DMS53 (cell line): ENCODE data around the gene VSIG10L2.

Source experiments
- DNase-seq: peaks from one replicate; lab custom pipeline; 2025; lab: John Stamatoyannopoulos, UW

The VSIG10L2 gene

DNA sequence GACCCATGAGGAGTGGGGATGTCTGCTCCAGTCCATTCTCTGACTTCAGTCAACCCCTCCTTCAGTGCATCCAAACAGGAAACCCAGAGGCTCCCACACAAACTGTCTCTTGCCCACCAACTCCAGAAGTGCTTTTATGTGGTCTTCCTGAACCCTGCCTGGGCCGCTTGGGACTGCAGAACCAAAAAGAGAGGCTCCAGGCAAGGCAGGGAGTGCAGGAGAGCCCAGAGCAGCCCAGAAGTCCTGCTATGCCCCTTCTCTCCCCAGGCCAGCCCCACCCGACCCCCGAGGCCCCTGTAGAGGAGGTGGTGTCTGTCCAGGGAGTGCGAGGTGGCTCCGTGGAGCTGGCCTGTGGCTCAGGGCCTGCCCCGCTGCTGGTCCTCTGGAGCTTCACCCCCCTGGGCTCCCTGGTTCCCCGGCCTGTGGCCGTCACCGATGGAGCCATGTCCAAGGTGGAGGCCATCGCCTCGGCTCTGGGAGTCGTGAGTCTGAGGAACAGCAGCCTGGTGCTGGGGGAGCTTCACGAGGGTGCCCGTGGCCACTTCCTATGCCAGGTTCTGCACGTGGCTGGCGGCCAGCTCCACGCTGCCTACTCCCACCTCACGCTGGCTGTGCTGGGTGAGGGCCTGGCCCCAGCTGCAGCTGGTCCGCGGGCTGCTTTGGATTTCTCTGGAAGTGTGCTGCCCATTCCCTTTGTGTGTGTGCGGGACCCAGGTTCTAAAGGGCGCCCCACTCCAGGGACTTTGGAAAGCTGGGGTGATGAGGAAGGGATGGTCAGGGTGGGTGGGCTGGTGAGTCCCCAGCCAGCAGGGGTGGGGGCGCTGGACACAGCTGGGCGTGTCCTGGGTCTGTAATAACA is 1.8 kb downstream of the VSIG10L2 start:
- no peak for DNase-seq

DNA sequence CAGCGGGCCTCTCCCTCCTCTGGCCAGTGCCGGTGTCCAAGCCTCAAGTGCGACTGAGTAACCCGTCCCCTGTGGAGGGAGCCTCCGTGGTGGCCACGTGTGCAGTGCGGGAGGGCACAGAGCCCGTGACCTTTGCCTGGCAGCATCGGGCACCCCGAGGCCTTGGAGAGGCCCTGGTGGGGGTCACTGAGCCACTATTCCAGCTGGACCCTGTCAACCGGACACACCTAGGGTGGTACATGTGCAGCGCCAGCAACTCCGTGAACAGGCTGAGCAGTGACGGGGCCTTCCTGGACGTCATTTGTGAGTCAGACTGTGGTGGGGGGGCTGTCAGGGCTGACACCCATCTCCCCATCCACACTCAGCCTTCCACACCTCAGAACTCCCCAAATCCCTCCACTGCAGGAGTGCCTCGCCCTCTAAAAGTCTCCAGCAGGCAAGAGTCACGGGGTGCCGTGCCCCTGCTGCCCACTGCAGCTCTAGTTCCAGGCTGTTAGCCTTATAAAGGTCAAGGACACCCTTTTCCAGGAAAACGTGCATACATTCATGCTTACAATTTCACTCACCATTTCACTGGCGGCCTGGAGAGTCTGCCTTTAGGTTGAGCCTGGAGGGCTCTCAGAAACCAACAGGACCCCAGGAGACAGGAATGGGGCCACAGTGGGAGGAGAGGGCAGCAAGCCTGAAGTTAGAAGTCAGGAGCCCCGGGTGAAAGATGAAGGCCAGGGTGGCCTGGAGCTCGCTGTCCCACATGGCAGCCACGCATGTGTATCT is 2.6 kb downstream of the VSIG10L2 start:
- no peak for DNase-seq

DNA sequence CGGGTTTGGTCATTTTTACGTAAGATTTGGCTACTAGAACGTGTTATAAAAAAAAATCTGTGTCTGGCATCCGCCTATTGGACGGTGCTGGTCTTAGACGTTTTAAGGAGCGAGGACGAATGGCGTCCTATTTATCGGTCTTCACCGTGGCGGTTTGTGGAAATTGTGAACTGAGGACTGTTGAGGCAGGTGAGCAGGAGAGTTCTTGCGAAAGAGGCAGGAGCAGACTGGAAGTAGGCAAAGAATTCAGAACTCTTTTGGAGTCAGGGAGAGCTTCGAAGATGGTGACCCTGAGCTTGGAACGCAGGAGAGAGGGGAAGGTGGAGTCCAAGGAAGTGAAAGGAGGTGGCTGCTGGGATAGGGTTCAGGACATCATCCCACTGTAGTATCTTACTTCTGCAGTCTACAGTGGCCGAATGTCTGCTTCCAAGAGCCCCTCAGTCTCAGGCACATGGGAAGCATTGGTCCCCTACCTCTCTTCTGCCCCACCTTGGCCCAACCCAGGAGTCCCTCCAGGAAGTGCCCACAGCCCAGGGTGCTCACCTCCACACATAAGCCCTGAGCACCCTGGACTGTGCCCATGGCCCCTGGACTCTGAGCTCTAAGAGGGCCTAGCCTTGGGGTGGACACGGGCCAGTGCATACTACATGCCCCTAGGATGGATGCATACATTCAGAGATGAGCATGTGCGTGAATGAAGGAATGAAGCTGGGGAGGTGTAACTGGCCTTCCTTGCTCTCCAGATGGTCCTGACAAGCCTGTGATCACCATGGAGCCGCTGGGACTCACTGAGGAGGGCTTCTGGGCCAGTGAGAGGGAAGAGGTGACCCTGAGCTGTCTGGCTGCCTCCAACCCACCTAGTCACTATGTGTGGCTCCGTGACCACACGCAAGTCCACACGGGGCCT is 3.7 kb downstream of the VSIG10L2 start:
- no peak for DNase-seq

DNA sequence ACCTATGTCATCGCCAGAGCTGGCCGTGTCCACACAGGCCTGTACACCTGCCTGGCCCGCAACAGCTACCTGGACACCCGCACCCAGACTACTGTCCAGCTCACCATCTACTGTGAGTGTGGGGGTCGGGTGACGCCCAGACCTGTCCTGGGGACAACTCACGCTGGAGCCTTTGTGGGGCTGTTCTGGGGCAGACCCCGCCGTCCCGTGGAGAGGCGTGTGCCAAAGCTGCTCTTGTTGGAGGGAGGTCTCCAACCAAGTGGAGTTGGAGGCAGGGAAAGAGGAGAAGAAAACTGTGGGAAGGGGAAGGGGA is 4.3 kb downstream of the VSIG10L2 start:
- DNase-seq, result no peak

- DNase-seq, result no peak
Observed at GRCh38 chr11:125950696-125951651, 5.1 kb downstream of the VSIG10L2 start.

DNA sequence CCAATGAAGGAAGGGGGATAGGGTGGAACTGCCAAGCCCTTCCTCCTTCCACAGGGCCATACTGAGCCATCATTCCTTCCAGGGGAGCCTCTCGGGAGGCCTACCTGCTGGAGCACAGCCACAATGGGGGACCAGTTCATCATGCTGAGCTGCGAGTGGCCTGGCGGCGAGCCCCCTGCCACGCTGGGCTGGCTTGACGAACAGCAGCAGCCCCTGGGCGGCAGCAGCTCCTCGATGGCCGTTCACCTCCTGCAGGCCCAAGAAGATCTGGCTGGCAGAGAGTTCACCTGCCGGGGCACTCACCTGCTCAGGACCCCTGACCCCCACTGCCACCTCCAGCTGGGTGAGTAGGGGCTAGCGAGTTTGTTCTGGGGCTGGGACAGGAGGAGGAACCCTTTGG is 5.9 kb downstream of the VSIG10L2 start:
- no peak for DNase-seq

GRCh38 chr11:125952559-125952958 is 6.7 kb downstream of the VSIG10L2 start:
- DNase-seq, result no peak

GRCh38 chr11:125952973-125953372 is 7.1 kb downstream of the VSIG10L2 start:
- DNase-seq, result no peak

DNA sequence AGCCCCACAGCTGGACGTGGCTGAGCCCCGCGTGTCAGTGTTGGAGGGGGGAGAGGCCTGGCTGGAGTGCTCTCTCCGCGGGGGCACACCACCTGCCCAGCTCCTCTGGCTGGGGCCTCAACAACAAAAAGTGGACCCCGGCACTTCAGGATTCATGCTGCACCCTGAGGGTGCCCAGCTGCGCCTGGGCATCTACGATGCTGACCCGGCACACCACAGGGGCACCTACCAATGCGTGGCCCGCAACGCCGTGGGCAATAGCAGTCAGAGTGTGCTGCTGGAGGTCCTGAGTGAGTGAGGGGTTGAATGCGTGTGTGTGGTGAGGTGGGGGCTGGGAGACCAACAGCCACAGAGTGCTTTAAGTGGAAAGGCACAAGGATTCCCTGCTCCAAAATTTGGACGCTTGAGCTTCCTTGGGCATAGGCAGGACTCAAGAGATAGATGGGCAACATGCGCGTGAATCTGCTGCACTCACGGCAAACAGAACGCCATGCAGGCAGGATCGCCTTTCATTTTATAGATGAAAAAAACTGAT is 7.6 kb downstream of the VSIG10L2 start:
- DNase-seq, result no peak

DNA sequence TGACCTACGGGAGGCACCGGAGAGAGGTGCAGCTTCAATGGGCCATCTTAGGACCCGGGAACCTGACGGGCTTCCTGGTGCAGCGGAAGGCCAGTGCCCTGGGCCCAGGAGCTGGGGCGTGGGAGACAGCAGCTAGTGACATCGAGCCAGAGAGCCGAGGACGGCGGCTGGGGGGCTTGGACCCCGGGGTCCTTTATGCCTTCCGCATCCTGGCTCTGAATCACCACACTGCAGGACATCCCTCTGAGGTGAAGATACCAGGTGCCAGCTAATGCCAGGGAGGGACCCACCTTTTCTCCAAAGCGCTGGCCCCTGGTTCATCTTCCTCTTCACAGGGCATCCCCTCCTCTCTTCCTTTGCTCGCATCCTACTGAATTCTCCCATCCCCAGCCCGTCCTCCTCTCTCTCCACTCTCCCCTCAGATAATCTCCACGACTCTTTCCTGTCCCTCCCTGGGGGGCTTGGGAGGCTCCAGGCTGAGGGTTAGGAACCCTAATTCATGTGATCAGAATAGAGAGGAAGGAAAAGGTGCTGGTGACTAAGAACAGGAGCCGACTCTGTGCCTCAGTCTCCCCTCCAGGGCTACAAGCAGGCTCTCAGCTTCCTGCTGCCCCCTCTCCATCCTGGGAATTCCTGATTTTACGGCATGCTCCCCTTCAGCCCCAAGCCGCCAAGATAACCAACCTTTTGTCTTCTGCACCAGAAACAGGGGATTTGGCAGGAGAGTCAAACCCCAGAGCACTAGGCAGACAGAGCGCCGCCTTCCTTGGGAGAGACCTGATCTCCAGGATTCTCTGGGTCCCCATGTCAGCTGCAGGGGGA is 8.5 kb downstream of the VSIG10L2 start:
- no peak for DNase-seq

DNA sequence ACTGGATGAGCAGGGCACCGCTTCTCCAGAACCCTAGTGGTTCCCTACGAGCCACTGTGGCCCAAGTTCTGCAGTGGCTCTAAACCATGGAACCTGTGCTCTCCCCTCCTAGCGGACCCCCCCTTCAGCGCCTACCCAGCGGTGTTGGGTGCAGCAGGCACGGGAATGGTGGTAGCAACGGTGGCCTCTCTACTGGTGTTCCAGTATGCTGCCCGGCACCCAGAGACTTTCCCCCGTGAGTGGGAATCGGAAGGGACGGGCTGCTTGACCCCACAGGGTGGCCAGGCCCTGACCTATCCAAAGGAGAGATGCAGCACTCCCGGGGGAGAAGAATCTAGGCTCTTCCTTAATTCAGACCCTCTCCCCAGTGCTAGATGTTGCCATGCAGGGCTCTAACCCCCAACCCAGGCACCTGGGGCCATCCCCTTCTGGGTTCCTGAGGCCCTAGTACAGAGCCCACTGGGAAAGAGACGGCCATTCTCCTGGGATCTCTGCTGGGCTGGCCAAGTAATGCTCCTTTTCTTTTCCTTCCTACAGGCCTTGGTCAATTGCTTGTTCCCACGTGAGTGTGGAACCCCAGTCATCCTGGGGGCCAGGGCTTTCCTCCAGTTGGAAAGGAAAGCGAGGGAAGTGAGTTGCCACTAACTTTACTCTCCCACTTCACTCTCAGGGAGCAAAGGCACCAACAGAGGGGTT is 9.2 kb downstream of the VSIG10L2 start:
- DNase-seq, result no peak

GRCh38 chr11:125955856-125956255 is 10.0 kb downstream of the VSIG10L2 start:
- no peak for DNase-seq

DNA sequence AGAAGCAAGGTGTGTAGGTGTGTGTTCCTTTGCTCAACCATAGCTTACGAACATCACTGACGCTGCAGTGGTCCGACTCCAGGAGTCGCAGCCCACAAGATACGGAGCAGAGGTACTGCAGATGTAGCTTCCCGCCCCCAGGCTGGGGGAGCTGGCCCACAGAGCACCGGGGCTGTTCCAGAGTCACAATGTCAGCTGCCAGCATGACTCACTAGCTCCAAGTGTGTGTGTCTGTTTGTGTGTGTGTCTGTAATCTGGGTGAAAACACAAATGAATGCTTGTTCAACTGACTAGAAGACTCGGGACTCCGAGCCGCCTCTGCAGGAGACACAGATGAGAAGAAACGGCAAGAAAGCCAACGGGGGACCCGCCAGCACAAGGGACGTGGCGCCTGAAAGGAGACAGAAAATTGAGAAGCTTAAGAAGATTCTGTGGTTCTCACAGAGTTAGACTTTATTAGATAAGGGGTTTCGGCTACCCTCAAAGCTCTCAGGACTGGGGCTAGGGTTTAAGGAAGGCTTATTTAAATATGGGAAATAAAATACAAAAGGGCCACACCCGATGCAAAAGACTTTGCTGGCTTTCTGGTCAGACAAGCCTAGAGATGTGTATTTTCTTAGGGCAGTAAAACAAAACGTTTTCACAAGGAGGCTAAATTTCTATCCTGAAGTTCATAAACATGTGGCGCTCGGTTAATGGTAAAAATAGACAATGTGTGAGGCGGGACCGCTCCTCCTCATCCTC is 10.7 kb downstream of the VSIG10L2 start:
- no peak for DNase-seq

GRCh38 chr11:125957618-125958332 is 11.9 kb downstream of the VSIG10L2 start:
- DNase-seq, result no peak

DNA sequence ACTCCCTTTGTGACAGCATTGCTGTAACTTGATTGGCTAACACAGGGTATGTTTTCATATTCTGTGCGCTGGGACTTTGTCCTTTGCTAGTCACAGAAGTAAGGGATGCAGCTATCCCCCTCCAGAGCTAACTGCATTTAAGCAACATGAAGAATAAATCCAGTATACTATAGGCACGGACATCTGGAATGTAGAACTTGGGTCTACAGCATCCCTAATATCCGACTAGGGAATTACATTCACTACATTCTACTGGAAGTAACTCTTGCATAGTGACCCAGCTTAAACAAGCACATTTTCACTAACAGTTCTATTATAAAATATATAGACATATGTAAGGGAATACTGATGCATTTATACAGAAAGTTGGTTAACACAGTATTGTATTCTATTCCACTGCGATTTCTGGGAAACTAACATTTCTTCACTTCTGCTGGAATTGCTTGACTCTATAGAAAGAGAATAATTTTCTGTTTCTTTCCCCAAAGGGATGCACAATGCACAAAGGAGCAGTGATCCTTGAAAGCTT is 13.1 kb downstream of the VSIG10L2 start:
- no peak for DNase-seq

DNA sequence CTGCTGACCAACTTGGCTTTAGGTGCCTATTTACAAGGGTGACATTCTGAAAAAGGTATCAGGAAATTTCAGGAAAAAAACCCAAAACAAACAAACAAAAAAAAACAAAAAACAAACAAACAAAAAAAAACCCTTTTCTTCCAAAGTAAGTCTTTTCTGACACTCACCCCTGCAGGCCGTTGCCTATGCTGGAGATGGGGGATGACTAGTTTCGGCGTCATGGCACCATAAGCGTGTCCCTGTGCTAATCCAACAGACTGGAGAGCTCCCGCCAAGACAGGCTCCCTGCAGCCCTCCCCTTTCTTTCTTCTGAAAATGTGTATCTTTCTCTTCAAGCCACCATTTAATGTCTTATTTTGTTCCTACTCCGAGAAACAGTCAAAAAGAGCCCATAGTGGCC is 13.7 kb downstream of the VSIG10L2 start:
- no peak for DNase-seq

DNA sequence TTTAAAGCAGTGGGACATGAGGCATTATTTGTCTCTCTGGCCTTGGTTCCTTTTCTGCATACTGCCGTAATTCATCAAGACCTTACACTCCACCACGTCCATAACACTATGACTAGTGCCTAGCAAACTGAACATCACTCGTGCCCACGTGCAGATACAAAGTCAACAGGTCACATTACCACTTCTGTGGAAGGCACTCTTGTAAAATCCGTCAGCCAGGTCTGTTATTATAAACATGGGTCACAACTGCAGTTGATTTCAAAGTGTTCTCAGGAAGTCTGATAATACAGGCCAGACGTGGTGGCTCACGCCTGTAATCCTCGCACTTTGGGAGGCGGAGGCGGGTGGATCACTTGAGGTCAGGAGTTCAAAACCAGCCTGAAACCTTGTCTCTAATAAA is 14.1 kb downstream of the VSIG10L2 start:
- DNase-seq, result no peak

- DNase-seq, result no peak
Observed at GRCh38 chr11:125960771-125961170, 14.9 kb downstream of the VSIG10L2 start.
